HG03520 (cell line): ENCODE data around the gene PPM1M.
"Not testable (repeated sequence)": the region's sequence is repeated elsewhere in the genome, so short reads cannot be mapped to it uniquely, and the experiment has no call there.

Experiments
- ATAC-seq: cut with Tn5 transposase; IDR thresholded peaks from one replicate; pipeline ENCODE4 v1.9.1; 2021; ENCODE audit warnings: mild to moderate bottlenecking, moderate library complexity; ENCODE audit not compliant: unreplicated experiment

The PPM1M gene

DNA sequence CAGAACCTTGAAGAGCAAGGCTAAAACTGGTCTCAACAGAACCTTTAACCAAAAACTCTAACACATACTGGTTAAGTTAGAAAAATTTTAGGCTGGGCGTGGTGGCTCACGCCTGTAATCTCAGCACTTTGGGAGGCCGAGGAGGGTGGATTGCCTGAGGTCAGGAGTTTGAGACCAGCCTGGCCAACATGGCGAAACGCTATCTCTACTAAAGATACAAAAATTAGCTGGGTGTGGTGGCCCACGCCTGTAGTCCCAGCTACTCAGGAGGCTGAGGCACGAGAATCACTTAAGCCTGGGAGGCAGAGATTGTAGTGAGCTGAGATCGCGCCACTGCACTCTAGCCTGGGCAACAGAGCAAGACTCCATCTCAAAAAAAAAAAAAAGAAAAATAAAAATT, 26.6 kb downstream of the PPM1M start:
- not testable (repeated sequence) for ATAC-seq

DNA sequence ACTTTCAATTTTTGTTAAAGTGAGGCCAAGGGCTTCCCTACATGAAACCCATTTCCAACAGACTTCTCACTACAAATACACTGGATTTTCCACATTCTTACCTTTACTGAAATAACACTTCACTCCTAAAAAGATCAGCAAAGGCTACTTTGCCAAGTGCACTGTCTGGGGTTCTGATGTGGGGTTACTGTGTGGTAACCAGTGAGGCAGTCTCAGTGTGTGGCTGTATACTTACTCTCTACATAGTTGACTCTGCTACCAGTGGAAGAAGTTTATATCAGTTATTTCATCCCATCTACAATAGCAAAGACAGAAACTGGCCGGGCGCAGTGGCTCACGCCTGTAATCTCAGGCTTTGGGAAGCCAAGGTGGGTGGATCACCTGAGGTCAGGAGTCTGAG, 27.3 kb downstream of the PPM1M start:
- no peak for ATAC-seq

DNA sequence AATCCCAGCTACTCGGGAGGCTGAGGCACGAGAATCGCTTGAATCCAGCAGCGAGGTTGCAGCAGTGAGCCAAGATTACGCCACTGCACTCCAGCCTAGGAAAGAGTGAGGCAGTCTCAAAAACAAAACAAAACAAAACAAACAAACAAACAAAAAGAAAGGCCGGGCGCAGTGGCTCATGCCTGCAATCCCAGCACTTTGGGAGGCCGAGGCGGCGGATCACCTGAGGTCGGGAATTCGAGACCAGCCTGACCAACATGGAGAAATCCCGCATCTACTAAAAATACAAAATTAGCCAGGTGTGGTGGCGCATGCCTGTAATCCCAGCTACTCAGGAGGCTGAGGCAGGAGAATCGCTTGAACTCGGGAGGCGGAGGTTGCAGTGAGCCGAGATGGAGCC, 29.2 kb downstream of the PPM1M start:
- ATAC-seq = not testable (repeated sequence)

DNA sequence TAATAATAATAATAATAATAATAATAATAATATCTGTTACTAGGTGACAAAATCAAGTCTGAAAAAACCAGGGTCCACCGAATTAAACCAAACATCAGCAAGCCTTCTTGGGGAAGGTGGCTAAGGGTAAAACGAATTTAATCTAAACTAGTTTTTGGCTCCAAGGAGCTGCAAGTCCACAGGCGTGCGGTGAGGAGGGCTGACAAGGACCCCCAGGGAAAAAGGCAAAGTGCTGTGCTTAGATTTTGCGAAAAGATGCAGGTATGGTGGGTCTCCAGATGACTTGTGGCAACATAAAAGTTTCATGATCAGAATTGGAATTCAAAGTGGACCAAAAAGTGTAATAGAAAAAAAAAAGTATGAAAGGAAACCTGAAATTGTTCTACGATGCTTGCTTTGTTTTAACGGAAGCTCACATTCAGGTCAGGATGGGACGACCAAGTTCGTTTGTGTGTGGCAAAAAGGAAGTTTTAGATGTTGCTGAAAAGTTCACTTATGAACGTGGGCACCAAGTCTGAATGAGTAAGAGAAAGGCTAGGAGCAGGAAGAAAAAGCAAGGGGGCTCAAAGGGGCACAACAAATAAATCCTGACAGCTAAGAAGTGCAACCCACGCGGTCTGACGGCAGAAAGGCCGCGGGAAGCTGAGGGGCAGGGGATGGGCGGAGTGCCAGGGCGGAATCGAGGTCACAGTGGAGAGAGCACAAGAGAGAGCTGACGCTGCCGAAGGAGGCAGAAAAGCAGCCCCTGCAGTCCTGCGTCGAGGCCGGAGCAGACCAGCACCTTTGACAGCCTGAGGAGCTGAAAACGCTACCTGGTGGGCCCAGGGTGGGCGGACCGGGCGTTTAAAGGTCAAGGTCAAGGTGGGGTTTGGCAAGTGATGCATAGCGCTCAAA, 31.8 kb downstream of the PPM1M start:
- ATAC-seq = no peak

GRCh38 chr3:52277972-52278509, 32.5 kb downstream of the PPM1M start:
- peak; percentile 64 for ATAC-seq

DNA sequence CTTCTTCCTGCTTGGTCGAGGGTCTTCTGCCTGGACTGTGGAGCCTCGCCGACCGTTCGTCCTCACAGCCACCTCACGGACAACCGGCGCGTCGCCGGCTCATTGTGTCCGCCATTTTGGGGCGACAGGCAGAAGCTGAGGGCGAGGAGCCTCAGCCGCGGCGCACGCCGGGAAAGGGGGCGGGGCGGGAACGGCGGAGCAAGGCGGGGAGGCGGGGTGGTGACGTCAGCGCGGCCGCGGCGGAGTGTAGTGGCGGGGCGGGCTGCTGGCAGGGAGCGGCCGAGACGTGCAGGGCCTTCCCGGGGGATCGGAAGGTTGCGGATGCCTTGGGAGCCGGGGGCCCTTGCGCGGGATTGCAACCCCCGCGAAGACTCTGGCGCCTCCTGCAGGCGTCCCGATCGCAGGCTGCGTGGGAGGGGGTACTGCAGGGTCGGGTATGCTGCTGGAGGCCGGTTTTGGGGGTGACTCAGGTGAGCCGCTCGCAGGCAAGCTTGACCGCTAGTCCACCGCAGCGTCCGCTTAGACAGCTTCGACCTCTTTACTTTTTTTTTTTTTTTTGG, 33.0 kb downstream of the PPM1M start, which contains the start of gene WDR82:
Gene WDR82 (minus strand): TSS at position 140 of the 560 bp plus-strand sequence. CDS start 288 bp downstream, outside the sequence.
- ATAC-seq = peak; percentile 68

DNA sequence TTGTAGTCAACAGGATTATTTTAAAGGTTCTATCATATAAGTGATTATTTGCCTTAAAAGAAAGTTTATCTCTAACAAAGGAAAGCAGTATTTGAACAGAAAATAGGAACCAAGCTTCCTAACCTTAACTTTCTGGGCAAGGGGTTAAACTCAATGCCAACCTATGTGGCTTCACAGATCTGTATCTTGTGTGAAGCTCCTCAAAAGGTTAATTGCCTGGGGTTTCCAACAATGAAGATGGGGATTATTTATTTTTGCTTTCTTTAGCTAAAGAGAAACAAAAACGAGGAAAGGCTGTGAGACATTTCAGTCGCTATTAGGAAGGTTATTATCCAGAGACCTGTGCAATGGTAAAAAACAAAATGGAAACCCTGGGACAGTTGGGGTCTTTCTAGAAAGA, 34.0 kb downstream of the PPM1M start:
- no peak for ATAC-seq

- ATAC-seq = no peak
Observed at GRCh38 chr3:52280050-52280461, 34.5 kb downstream of the PPM1M start.

DNA sequence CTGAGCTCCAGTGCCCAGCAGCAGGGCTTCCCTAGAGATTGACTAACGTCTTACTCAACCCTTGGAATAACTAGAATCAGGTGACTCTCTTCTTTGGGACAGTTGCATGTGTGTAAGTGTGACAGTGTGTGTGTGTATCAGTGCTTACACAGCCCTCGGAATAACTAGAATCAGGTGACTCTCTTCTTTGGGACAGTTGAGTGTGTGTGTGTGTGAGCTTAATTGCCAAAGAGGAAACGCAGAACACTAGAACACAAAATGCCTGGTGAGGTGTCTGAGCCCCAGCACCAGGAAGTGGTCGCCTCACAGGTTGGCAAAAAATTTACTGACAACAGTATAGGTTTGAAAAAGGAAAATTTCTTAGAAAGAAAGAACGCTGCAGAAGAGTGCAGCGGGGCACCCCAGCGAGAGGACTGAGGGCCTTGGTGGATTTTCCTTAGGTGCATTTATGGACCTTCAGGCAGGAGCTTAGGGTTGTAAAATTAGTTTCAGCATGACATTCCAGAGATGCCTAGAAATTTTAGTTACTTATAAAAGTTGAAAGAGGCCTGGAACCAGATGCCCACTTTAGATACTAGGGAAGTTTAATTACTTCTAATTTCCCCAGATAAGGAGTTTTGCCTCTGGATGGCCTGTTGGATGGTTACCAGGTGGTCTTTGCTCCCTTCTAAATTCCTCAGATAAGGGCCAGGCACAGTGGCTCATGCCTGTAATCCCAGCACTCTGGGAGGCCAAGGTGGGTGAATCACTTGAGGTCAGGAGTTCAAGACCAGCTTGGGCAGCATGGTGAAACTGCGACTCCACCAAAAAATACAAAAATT, 36.6 kb downstream of the PPM1M start:
- ATAC-seq = no peak

GRCh38 chr3:52283306-52283705, 37.7 kb downstream of the PPM1M start:
- ATAC-seq = no peak

DNA sequence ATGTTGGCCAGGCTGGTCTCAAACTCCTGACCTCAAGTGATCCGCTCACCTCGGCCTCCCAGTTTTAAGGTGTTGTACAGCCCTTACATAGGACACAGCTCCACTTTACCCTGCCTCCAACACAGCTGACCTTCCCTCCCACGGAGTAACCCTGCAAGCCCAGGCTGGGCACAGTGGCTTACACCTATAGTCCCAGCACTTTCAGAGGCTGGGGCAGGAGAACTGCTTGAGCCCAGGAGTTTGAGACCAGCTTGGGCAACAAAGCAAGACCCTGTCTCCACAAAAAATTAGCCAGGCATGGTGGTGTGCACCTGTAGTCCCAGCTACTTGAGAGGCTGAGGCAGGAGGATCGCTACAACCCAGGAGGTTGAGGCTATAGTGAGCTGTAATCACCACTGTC, 38.5 kb downstream of the PPM1M start:
- not testable (repeated sequence) for ATAC-seq

DNA sequence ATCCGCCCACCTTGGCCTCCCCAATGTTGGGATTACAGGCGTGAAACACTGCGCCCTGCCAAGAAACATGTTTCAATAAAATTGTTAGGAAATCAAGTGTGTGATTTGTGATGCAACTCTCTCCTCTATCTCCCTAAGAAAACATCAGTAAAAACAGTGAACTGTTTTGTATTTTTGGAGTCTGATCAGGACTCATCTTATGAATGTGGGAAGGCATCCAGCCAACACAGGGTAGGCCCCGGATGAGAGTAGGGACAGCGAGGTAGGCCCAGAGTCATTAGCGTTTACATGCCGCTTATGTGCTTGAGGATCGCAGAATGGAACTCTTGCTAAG, 41.2 kb downstream of the PPM1M start:
- ATAC-seq = no peak

GRCh38 chr3:52288674-52289073, 43.1 kb downstream of the PPM1M start:
- no peak for ATAC-seq

DNA sequence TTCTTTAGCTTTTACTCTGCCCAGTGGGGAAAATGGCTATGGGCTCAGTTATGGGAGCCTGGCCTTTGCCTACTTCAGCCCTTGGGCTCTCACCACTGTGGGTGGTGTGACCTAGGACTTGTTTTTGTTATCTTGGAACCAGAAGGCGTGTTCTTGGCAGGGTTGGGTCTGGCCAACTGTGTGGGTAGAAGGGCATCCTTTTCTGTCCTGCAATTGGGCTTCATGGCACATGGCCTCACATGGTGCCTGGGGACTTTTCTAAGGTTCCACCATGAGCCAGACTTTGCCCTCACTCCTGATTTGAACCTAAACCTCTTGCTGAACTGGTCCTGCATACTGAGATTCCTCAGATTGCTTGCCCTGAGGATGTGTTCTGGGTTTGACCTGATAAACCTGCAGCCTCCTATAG, 43.8 kb downstream of the PPM1M start:
- ATAC-seq = no peak

DNA sequence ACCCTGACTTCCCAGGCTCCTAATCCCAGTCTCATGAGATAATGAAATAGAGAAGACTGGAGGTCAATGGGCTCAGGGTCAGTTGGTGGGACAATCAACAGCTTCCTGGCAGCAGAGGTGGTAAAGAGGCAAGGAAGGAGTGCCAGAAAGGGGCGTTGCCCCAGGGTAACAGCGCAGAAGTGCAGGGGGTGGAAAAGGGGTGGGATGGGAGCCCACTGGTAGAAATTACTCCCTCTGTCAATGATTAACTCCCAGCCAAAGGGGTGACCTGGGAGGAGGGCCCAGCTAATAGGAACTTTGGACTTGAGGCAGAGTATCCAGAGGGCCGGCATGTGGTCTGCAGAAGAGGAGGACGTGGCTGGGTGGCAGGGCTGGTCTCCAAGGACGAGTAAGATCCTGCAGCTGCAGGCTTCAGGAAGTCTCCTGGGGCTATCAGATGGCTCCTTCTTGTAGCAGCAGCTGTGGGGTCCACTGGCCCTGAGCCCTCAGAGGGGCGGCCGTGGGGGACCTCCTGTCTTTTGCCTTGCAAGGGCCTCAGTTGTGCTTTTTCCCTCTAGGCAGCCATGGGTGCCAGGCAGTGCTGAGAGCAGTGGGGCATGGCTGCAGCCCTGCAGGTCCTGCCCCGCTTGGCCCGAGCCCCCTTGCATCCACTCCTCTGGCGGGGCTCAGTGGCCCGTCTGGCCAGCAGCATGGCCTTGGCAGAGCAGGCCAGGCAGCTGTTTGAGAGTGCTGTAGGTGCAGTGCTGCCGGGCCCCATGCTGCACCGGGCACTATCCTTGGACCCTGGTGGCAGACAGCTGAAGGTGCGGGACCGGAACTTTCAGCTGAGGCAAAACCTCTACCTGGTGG, 44.4 kb downstream of the PPM1M start:
- no peak for ATAC-seq

DNA sequence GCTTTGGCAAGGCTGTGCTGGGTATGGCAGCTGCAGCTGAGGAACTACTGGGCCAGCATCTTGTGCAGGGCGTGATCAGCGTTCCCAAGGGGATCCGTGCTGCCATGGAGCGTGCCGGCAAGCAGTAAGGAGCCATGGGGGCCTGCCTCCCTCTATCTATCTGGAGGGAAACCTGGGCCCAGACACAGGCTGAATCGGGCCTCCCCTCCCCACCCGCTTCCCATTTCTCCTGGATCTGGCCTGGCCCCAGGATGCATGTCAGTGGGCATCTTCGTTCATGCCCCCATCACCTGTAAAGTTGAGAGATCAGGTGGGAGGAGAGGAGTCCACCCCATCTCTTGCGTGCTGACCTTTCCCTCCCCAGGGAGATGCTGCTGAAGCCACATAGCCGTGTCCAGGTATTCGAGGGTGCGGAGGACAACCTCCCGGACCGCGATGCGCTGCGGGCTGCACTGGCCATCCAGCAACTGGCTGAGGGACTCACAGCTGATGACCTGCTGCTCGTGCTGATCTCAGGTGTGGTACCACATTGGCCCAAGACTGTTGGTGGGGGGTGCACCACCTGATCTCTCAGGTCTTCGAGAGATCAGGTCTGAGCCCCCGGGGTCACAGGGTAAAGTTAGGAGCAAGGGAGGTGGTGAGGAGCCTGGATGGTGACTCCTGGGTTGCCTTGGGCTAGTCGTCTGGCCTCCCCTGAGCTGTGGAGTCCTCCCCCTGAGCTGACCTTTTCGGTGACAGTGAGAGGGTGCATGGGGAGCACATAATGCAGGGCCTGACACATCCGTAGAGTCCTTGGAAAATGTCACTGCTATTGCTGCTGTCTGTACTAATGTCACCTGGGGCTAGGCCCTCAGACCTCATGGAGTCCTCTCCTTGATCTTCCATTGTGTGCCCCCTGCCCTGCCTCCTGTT, 45.3 kb downstream of the PPM1M start:
- no peak for ATAC-seq

DNA sequence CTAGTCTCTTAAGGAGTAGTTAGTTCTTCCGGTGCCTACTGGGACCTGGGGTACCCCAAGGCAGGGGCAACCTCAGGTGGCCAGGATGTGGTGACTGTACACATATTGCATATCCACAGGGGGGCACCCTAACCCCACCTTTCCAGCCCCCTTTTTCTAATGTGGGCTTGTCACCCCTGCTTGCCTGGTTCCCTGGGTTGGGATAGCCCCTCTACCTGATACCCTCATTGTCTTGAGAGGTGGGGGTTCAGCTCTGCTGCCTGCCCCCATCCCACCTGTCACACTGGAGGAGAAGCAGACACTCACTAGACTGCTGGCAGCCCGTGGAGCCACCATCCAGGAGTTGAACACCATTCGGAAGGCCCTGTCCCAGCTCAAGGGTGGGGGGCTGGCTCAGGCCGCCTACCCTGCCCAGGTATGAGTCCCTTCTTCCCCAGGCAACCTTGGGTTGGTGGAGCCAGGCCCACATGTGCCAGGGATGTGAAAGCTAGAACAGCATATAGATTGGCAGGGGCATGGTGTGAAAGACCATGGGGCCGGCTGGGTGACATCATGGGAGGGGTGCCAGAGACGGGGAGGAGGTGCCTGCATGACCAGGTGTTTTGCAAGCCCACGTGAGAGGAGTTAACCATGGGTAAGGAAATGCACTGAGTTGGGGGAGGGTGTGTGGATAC, 46.1 kb downstream of the PPM1M start:
- no peak for ATAC-seq

DNA sequence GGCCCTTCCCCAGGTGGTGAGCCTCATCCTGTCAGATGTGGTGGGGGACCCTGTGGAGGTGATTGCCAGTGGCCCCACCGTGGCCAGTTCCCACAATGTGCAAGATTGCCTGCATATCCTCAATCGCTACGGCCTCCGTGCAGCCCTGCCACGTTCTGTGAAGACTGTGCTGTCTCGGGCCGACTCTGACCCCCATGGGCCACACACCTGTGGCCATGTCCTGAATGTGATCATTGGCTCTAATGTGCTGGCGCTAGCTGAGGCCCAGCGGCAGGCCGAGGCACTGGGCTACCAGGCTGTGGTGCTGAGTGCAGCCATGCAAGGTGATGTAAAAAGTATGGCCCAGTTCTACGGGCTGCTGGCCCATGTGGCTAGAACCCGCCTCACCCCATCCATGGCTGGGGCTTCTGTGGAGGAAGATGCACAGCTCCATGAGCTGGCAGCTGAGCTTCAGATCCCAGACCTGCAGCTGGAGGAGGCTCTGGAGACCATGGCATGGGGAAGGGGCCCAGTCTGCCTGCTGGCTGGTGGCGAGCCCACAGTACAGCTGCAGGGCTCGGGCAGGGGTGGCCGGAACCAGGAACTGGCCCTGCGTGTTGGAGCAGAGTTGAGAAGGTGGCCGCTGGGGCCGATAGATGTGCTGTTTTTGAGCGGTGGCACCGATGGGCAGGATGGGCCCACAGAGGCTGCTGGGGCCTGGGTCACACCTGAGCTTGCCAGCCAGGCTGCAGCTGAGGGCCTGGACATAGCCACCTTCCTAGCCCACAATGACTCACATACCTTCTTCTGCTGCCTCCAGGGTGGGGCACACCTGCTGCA, 46.9 kb downstream of the PPM1M start:
- ATAC-seq = no peak
